ENCODE results near the gene ABCC3.
"Not testable (repeated sequence)": the region's sequence is repeated elsewhere in the genome, so short reads cannot be mapped to it uniquely, and the experiment has no call there.

ABCC3 gene

GRCh38 chr17:50703162-50703561 lies 68.5 kb downstream of the ABCC3 start:
- DNase-seq (ENCODE audit: low read depth, low spot score) = no peak

- DNase-seq (ENCODE audit: low read depth, low spot score) = peak; percentile 87
These were observed 72.8 kb downstream of the ABCC3 start, which contains the start of gene ANKRD40 for GRCh38 chr17:50707289-50708049. ANKRD40 (minus strand) TSS chr17:50707914; CDS start chr17:50707654, 260 bp downstream.

DNA sequence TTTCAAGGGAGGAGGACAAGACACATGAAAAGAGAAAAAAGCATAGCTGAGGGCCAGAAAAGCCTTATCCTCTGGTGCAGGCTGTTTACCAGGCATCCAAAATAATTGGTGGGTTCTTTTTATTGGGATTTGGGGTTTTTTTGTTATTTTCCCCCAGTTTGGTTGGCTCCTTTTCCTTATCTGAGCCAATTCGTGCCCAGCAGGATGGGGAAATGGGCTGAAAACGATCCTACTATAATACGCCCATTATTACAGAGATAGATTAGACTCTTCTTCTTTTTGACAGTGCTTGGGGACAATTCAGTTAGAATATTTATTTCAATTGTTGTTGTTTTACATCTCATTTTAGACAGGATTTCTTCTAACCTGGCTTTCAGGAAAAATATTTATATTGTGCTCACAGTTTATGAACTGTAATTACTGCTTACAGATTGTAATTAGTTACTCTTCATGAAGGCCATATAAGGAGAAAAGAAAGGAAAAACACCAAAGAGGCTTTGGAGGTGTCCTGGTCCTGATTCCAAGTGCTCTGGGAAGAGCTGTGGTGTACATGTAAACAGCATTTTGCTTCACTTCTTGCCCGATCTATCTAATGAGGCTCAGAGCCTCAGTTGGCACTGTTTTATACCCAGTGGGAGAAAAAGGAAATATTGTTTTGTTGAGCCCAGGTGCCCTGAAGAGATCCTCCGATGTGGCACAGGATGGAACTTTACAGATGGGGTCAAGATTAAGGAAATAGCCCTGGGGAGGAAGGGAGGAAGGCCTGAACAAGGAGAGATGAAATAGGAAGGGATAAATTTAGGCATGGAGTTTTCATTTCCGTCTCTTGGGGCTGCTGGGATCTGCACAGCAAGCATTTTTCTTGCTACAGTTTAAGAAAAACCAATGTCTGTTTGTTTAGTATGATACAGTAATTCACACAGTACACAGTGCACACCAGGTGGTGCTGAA lies 73.6 kb downstream of the ABCC3 start:
- no peak for DNase-seq (ENCODE audit: low read depth, low spot score)

DNA sequence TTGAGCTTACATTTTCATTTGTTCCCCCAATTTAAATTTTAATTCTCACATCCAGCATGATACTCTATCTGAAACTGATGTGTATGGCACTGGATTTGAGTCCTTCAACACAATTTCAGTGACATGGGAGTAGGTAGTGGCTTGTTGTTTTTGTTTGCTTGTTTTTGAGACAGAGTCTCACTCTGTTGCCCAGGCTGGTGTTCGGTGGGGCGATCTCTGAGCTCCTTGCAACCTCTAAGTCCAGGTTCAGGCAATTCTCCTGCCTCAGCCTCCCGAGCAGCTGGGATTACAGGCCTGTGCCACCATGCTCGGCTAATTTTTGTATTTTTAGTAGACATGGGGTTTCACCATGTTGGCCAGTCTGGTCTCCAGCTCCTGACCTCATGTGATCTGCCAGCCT lies 74.4 kb downstream of the ABCC3 start:
- not testable (repeated sequence) for DNase-seq (ENCODE audit: low read depth, low spot score)

- no peak for DNase-seq (ENCODE audit: low read depth, low spot score)
These were observed 75.3 kb downstream of the ABCC3 start for GRCh38 chr17:50710025-50710424.

DNA sequence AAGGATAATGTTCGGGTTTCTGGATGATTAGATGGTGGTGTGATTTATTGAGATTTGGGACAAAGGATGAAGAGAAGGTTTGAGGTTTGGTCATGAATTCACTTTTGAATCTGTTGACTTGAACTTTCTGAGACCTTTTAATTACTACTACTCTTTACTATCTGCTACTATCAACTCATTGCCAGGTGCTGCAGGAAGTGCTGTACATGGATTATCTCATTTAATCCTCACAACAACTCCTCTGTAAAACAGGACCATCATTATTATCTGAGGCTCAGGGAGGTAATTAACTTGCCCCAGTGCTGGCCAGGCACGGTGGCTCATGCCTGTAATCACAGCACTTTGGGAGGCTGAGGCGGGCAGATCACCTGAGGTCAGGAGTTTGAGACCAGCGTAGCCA lies 76.0 kb downstream of the ABCC3 start:
- no peak for DNase-seq (ENCODE audit: low read depth, low spot score)

- DNase-seq (ENCODE audit: low read depth, low spot score) = no peak
These were observed 78.0 kb downstream of the ABCC3 start for GRCh38 chr17:50712641-50713040.

GRCh38 chr17:50715471-50715870 lies 80.8 kb downstream of the ABCC3 start:
- DNase-seq (ENCODE audit: low read depth, low spot score) = no peak

- DNase-seq (ENCODE audit: low read depth, low spot score) = peak; percentile 80
These were observed 84.7 kb downstream of the ABCC3 start, which contains the start of gene LUC7L3 for GRCh38 chr17:50719144-50719923. LUC7L3 (plus strand) TSS chr17:50719603; CDS start chr17:50719733, 130 bp downstream.

- DNase-seq (ENCODE audit: low read depth, low spot score) = no peak
These were observed 85.5 kb downstream of the ABCC3 start for GRCh38 chr17:50719924-50720794.

GRCh38 chr17:50721194-50722010 lies 86.7 kb downstream of the ABCC3 start:
- no peak for DNase-seq (ENCODE audit: low read depth, low spot score)

DNA sequence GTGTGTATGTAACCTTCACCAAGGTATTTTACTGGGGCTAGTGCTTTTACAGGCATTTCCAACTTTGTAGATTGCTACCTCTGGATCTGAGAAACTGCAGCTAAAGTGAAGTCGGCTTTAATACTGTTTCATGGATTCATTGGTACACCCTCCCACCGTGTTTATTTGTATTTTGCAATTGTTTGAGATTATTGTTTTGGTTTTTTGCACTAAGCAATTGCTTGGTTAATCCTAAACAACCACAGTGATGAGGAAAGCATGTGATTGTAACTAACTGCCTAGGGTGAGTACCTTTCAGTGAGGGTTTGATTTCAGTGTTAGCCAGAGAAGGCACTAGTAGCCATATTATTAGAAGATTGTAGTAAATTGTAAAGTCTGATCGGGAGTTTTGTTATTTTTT lies 88.1 kb downstream of the ABCC3 start:
- DNase-seq (ENCODE audit: low read depth, low spot score) = no peak

DNA sequence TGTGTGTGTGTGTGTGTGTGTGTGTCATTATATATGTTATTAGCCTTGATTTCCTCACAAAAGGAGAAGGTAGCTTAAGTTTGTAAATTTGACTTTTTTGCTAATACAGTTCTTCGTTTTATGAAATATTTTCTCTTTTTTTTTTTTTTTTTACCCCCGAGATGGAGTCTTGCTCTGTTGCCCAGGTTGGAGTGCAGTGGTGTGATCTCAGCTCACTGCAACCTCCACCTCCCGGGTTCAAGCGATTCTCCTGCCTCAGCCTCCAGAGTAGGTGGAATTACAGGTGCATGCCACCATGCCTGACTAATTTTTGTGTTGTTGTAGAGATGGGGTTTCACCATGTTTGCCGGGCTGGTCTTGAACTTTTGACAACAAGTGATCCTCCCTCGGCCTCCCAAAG lies 89.9 kb downstream of the ABCC3 start:
- DNase-seq (ENCODE audit: low read depth, low spot score) = not testable (repeated sequence)

GRCh38 chr17:50725769-50726655 lies 91.3 kb downstream of the ABCC3 start:
- DNase-seq (ENCODE audit: low read depth, low spot score) = no peak

DNA sequence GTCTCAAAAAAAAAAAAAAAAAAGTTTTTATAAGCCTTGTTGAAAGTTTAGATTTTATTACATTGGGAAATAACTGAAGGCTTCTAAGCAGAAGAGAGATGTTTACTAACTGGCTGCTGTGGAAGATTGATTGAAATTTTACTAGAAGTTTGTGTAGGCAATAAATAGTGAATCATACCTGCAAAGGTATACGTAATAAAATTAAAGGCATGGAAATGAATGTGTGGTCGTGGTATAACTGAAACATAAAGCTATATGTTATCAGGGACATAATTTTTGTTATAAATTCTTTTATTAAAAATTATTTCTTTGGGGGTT lies 93.4 kb downstream of the ABCC3 start:
- DNase-seq (ENCODE audit: low read depth, low spot score) = no peak

DNA sequence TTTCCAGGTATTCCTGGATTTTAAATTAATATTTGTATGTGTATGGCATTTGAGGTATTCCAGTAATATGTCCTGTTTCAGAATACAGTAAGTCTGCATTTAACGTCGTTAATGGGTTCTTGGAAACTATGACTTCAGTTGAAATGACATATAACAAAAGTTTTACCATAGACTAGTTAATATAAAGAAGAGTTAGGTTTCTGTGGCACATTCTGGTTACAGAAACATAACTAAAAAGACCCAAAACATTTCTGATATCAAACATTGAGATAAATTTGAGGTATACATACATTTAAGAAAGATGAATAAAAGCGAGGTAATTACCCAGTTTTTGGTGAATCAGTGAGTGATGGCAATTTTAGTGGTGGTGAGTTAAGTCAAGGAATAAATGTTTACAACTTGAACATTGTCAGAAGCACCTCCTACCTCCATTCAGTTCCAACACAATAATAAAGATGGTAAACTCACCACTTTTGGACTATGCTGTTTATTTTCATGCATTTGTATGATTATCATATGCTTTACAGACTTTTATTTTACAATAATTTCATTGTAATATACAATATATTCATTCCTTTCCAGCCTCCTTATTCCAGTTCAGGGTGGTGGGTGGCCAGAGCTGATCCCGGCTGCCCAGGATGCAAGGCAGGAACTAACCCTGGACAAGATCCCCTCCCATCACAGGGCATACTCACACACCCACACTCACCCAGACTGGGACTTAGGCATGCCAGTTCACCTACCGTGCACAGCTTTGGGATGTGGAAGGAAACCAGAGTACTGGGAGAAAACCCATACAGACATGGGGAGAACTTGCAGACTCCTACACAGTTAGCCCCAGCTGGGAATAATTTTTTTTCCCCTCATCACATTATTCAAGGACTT lies 94.4 kb downstream of the ABCC3 start:
- no peak for DNase-seq (ENCODE audit: low read depth, low spot score)

- DNase-seq (ENCODE audit: low read depth, low spot score) = no peak
These were observed 97.1 kb downstream of the ABCC3 start for GRCh38 chr17:50731575-50732460.

Measured in smooth muscle cell of the brain vasculature (primary cell).